Stimulated activated CD8-positive, alpha-beta memory T cell treated with anti-CD3 and anti-CD28 coated beads, Interleukin-15, amount 100 ng/mL, for 4 hours (primary cell): ENCODE measurements around the gene ISYNA1.

Experiments used
- DNase-seq, 2 donors: peaks; one replicate each; pipeline ENCODE4 v3.0.0-alpha.2; 2020; ENCODE audit warnings: low read depth in 2 of 2

Gene ISYNA1

GRCh38 chr19:18437491-18438330, at the start of gene ISYNA1:
TSS of gene ISYNA1 (minus strand) at chr19:18438133. CDS start at chr19:18437979, 154 bp downstream.
- DNase-seq = peak; percentile 56 to 62

- DNase-seq = no peak
These were observed 48.8 kb upstream of the ISYNA1 start for GRCh38 chr19:18486746-18487145.

GRCh38 chr19:18484992-18485391, 47.1 kb upstream of the ISYNA1 start:
- DNase-seq = no peak

- no peak for DNase-seq
These were observed 45.4 kb upstream of the ISYNA1 start for GRCh38 chr19:18483119-18483890.

GRCh38 chr19:18481505-18482222, 43.7 kb upstream of the ISYNA1 start:
- DNase-seq = no peak

GRCh38 chr19:18480006-18480691, 42.2 kb upstream of the ISYNA1 start:
- DNase-seq = no peak

- peak; percentile 32 to 45 for DNase-seq
These were observed 40.8 kb upstream of the ISYNA1 start for GRCh38 chr19:18478545-18479311.

- DNase-seq = no peak
These were observed 40.0 kb upstream of the ISYNA1 start for GRCh38 chr19:18477974-18478373.

- no peak for DNase-seq
These were observed 39.3 kb upstream of the ISYNA1 start for GRCh38 chr19:18477042-18477779.

- DNase-seq = no peak
These were observed 38.6 kb upstream of the ISYNA1 start for GRCh38 chr19:18476507-18477041.

GRCh38 chr19:18475762-18476331, 37.9 kb upstream of the ISYNA1 start:
- no peak for DNase-seq

GRCh38 chr19:18475004-18475453, 37.1 kb upstream of the ISYNA1 start:
- DNase-seq = no peak

- DNase-seq = no peak
These were observed 36.5 kb upstream of the ISYNA1 start for GRCh38 chr19:18474366-18474887.

GRCh38 chr19:18473706-18474087, 35.8 kb upstream of the ISYNA1 start:
- no peak for DNase-seq

- DNase-seq = no peak
These were observed 35.2 kb upstream of the ISYNA1 start for GRCh38 chr19:18473003-18473705.

GRCh38 chr19:18470787-18471186, 32.9 kb upstream of the ISYNA1 start:
- DNase-seq = no peak

- DNase-seq = no peak
These were observed 31.3 kb upstream of the ISYNA1 start for GRCh38 chr19:18469069-18469846.

- DNase-seq = no peak
These were observed 30.6 kb upstream of the ISYNA1 start for GRCh38 chr19:18468517-18468916.
